ENCODE results near the gene RHBDF2. TPM values are rescaled to one million over a fixed set of nuclear protein-coding genes. Genes with fewer than 3 reads are reported as not detected.

RHBDF2 gene
- total RNA-seq, 1 experiment from 2014 or later, result 39.6 TPM

DNA sequence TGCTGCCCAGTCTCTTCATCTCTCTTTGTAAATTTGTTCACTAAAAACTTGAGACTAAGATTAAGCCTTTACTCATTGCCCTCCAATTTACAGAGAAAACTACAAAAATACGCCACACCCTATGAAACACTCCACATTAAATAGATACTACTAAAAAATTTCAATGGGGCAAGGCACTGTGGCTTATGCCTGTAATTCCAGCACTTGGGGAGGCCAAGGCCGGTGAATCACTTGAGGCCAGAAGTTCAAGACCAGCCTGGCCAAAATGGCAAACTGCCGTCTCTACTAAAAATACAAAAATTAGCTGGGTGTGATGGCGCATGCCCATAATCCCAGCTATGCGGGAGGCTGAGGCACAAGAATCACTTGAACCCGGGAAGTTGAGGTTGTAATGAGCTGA, 52.1 kb downstream of the RHBDF2 start:
- Histone ChIP-seq H2AFZ (no peak overlapping the region), H3K27ac (no peak overlapping the region), H3K36me3 (ENCODE audit: low read depth) (no peaks in the 10 kb centered on the region), H3K79me2 (ENCODE audit: low read depth) (peaks cover 72% of the 10 kb centered on the region), H3K4me1 (replicated peaks; ENCODE audit: insufficient read depth) (peaks cover 54% of the 10 kb centered on the region), H3K9me3 (ENCODE audit: insufficient read depth, low read depth) (no peaks in the 10 kb centered on the region), H3K9me2 (ENCODE audit: insufficient read depth) (no peaks in the 10 kb centered on the region), H3K4me3 (no peak overlapping the region), H3K4me2 (no peak overlapping the region), H3F3A (ENCODE audit: insufficient read depth, low read depth) (peaks cover 43% of the 10 kb centered on the region), H4K20me1 (ENCODE audit: insufficient read depth) (peaks cover 16% of the 10 kb centered on the region; the same call in 1 of the 2 replicates), H3K27me3 (ENCODE audit: insufficient read depth, low read depth) (no peaks in the 10 kb centered on the region)
- BruUV-seq (replicated peaks), result no TSS peak
- no peak for DNase-seq
- POLR2A ChIA-PET (ENCODE audit: unreplicated experiment), result no interaction called here
- TF ChIP-seq CTCF (conservative IDR thresholded peaks at IDR 0.05), result no peak
- TF ChIP-seq EZH2 (IDR thresholded peaks at IDR 0.05; ENCODE audit: low read depth), result no peak
- CTCF ChIA-PET, result interaction anchor here (0.6 kb wide), 1 partner anchor 267 kb away, joined by 5 read pairs; no protein-coding TSS in a partner anchor
- intact Hi-C loops (cut with micrococcal nuclease; ENCODE audit: unreplicated experiment), result no loop called here

- TF ChIP-seq CTCF (conservative IDR thresholded peaks at IDR 0.05), result no peak
- no peak for TF ChIP-seq EZH2 (IDR thresholded peaks at IDR 0.05; ENCODE audit: low read depth)
- POLR2A ChIA-PET (ENCODE audit: unreplicated experiment), result no interaction called here
- Histone ChIP-seq H3K27ac (peak overlapping the region; percentile 98), H3K4me3 (no peak overlapping the region), H3K79me2 (ENCODE audit: low read depth) (peaks cover 83% of the 10 kb centered on the region), H2AFZ (no peak overlapping the region), H3K36me3 (ENCODE audit: low read depth) (no peaks in the 10 kb centered on the region), H3K9me3 (ENCODE audit: insufficient read depth, low read depth) (no peaks in the 10 kb centered on the region), H3K9me2 (ENCODE audit: insufficient read depth) (no peaks in the 10 kb centered on the region), H3K4me2 (peak overlapping the region; percentile 90), H3K4me1 (replicated peaks; ENCODE audit: insufficient read depth) (peaks cover 54% of the 10 kb centered on the region), H4K20me1 (ENCODE audit: insufficient read depth) (peaks cover 16% of the 10 kb centered on the region; the same call in 1 of the 2 replicates), H3K27me3 (ENCODE audit: insufficient read depth, low read depth) (no peaks in the 10 kb centered on the region), H3F3A (ENCODE audit: insufficient read depth, low read depth) (peaks cover 35% of the 10 kb centered on the region)
- intact Hi-C loops (cut with micrococcal nuclease; ENCODE audit: unreplicated experiment), result no loop called here
- DNase-seq, result no peak
- CTCF ChIA-PET, result no interaction called here
- no TSS peak for BruUV-seq (replicated peaks)
These were observed 53.1 kb downstream of the RHBDF2 start for GRCh38 chr17:76447931-76448652.

- POLR2A ChIA-PET (ENCODE audit: unreplicated experiment), result interaction anchor here (0.7 kb wide), 1 partner anchor 51 kb away, joined by 5 read pairs; no protein-coding TSS in a partner anchor
- Histone ChIP-seq H3K9me2 (ENCODE audit: insufficient read depth) (no peaks in the 10 kb centered on the region), H3K27ac (peak overlapping the region; percentile 98), H2AFZ (no peak overlapping the region), H3K27me3 (ENCODE audit: insufficient read depth, low read depth) (no peaks in the 10 kb centered on the region), H3K9me3 (ENCODE audit: insufficient read depth, low read depth) (no peaks in the 10 kb centered on the region), H3K79me2 (ENCODE audit: low read depth) (peaks cover 90% of the 10 kb centered on the region), H3K4me3 (peak overlapping the region; percentile 53; the same call in 1 of the 2 replicates), H4K20me1 (ENCODE audit: insufficient read depth) (peaks cover 16% of the 10 kb centered on the region; the same call in 1 of the 2 replicates), H3K4me1 (replicated peaks; ENCODE audit: insufficient read depth) (peaks cover 52% of the 10 kb centered on the region), H3F3A (ENCODE audit: insufficient read depth, low read depth) (peaks cover 35% of the 10 kb centered on the region), H3K4me2 (peak overlapping the region; percentile 90), H3K36me3 (ENCODE audit: low read depth) (no peaks in the 10 kb centered on the region)
- DNase-seq, result peak; percentile 67 to 80
- intact Hi-C loops (cut with micrococcal nuclease; ENCODE audit: unreplicated experiment), result no loop called here
- BruUV-seq (replicated peaks), result no TSS peak
- CTCF ChIA-PET, result interaction anchor here (0.6 kb wide), 1 partner anchor 149 kb away, joined by 4 read pairs; no protein-coding TSS in a partner anchor
- TF ChIP-seq CTCF (conservative IDR thresholded peaks at IDR 0.05) (no peak), EZH2 (IDR thresholded peaks at IDR 0.05; ENCODE audit: low read depth) (no peak)
These were observed 54.6 kb downstream of the RHBDF2 start for GRCh38 chr17:76446449-76447231.

Measured in PC-9 (cell line).